GM12878 (cell line): ENCODE data around the gene TMEM132C. TPM values are rescaled to one million over a fixed set of nuclear protein-coding genes. Genes with fewer than 3 reads are reported as not detected.

Source experiments
- ATAC-seq: fragments of 200-7000 bp; cut with Tn5 transposase; 3 replicates; pipeline ENCODE4 v1.9.1; 2020; ENCODE audit warnings: mild to moderate bottlenecking, moderate library complexity
- BruUV-seq: library from RNA; stranded (reverse); fragments of 400-500 nt; replicated peaks from 2 replicates; lab custom pipeline; 2021; lab: Mats Ljungman, UMichigan
- CTCF ChIA-PET: fragments of 300-600 bp; sonication (Branson Sonifier 250); formaldehyde crosslinking; extraction: SDS; loops from one replicate; lab custom pipeline; 2021; ENCODE audit warnings: inconsistent platforms; lab: Yijun Ruan, JAX
- POLR2A ChIA-PET: fragments of 350-600 bp; formaldehyde crosslinking; extraction: SDS; loops from one replicate; lab custom pipeline; 2021; ENCODE audit warnings: inconsistent platforms; lab: Charles Lee
- RAD21 ChIA-PET: fragments of 300-600 bp; sonication (Branson Sonifier 250); formaldehyde crosslinking; loops from one replicate; lab custom pipeline; 2023; ENCODE audit warnings: antibody characterized with exemption; ENCODE audit not compliant: unreplicated experiment; lab: Charles Lee
- SMC1A ChIA-PET: fragments of 300-600 bp; sonication (Branson Sonifier 250); formaldehyde crosslinking; loops from one replicate; lab custom pipeline; 2023; ENCODE audit not compliant: unreplicated experiment, uncharacterized antibody; lab: Charles Lee
- DNase-seq: peaks from one replicate; pipeline ENCODE4 v3.0.0-alpha.2; 2011; ENCODE audit warnings: low read depth, low spot score
- FAIRE-seq: peaks from 3 replicates; lab custom pipeline; 2011; peaks lifted over from hg19 to GRCh38; lab: Jason Lieb, UNC
- H2AFZ ChIP-seq: 2 replicates; pipeline ENCODE4 v1.6.0; 2011; ENCODE audit warnings: low read depth, low read length, control low read depth; ENCODE audit not compliant: control insufficient read depth
- H3K27ac ChIP-seq: 2 replicates; pipeline ENCODE4 v1.5.1; 2011; ENCODE audit warnings: control low read depth; ENCODE audit not compliant: control insufficient read depth, insufficient read depth
- H3K27me3 ChIP-seq, 2 experiments: replicated peaks in 1 of 2; 2 replicates each; pipeline versions ENCODE4 v1.6.0 to v1.6.1; 2011; ENCODE audit warnings: low read length in 1 of 2; ENCODE audit not compliant: control insufficient read depth in 2 of 2, insufficient read depth in 2 of 2
- H3K36me3 ChIP-seq, 2 experiments: 2 replicates each; pipeline ENCODE4 v1.5.1; 2011; ENCODE audit warnings: low read length in 1 of 2; ENCODE audit not compliant: control insufficient read depth in 2 of 2, insufficient read depth in 2 of 2
- H3K4me1 ChIP-seq: 2 replicates; pipeline ENCODE4 v1.6.1; 2011; ENCODE audit warnings: mild to moderate bottlenecking, low read length, moderate library complexity, mixed read lengths; ENCODE audit not compliant: control insufficient read depth, insufficient read depth
- H3K4me2 ChIP-seq: 2 replicates; pipeline ENCODE4 v1.6.0; 2011; ENCODE audit warnings: control low read depth; ENCODE audit not compliant: control insufficient read depth, insufficient read depth
- H3K4me3 ChIP-seq: fragments of 200-600 bp; sonication (generic); 2 replicates; pipeline ENCODE4 v1.5.1; 2016
- H3K79me2 ChIP-seq: 2 replicates; pipeline ENCODE4 v1.6.0; 2011; ENCODE audit warnings: low read length; ENCODE audit not compliant: control insufficient read depth, insufficient read depth
- H3K9ac ChIP-seq: 2 replicates; pipeline ENCODE4 v1.8.0; 2011; ENCODE audit warnings: low read length, control low read depth, mixed read lengths; ENCODE audit not compliant: control insufficient read depth, insufficient read depth
- H3K9me3 ChIP-seq: replicated peaks from 3 replicates; pipeline ENCODE4 v1.5.1; 2011; ENCODE audit warnings: mild to moderate bottlenecking, low read length; ENCODE audit not compliant: control insufficient read depth, insufficient read depth
- H4K20me1 ChIP-seq: 2 replicates; pipeline ENCODE4 v1.6.0; 2011; ENCODE audit not compliant: control insufficient read depth, insufficient read depth
- E2F4 ChIP-seq: IDR thresholded peaks from 2 replicates; pipeline ENCODE4 v1.6.1; 2012; ENCODE audit warnings: low read depth, low read length, improper control_type of control experiment
- IRF5 ChIP-seq: fragments of 450-650 bp; IDR thresholded peaks from 2 replicates; pipeline ENCODE4 v1.6.1; 2017; ENCODE audit warnings: borderline replicate concordance
- MYC ChIP-seq: IDR thresholded peaks from 2 replicates; pipeline ENCODE4 v1.6.1; 2011; ENCODE audit warnings: mild to moderate bottlenecking, low read length, moderate library complexity, inconsistent platforms; ENCODE audit not compliant: insufficient read depth, insufficient replicate concordance, insufficient read length, severe bottlenecking
- RELA ChIP-seq: fragments of 450-650 bp; IDR thresholded peaks from 2 replicates; pipeline ENCODE4 v1.8.0; 2014; ENCODE audit warnings: borderline replicate concordance; ENCODE audit not compliant: partially characterized antibody
- RFX5 ChIP-seq: IDR thresholded peaks from 2 replicates; pipeline ENCODE4 v1.6.1; 2011; ENCODE audit warnings: low read depth, low read length, improper control_type of control experiment
- ZNF24 ChIP-seq: fragments of 450-650 bp; IDR thresholded peaks from 2 replicates; pipeline ENCODE4 v1.6.1; 2017; ENCODE audit warnings: antibody characterized with exemption, mild to moderate bottlenecking
- WGBS: methylation state at CpG from one replicate; pipeline ENCODE4 v1.1.6; 2016; ENCODE audit warnings: low lambda C conversion rate; ENCODE audit not compliant: insufficient replicate concordance, insufficient coverage; ENCODE audit errors: missing lambda C conversion rate; 5-methylcytosine and 5-hydroxymethylcytosine counted together
- in situ Hi-C: fragments of 300-500 bp; cut with MboI; formaldehyde crosslinking; loops from 9 replicates; pipeline ENCODE4 v1.14.3; 2018; ENCODE audit warnings: mixed read lengths
- intact Hi-C: fragments of 100-400 bp; cut with micrococcal nuclease; formaldehyde crosslinking; loops from one replicate; pipeline ENCODE4 v1.14.2; 2022; ENCODE audit not compliant: unreplicated experiment
- polyA plus RNA-seq, 11 experiments: library from polyadenylated mRNA; depleted of rRNA in 4 of 11; unstranded in 6 of 11; stranded (reverse) in 5 of 11; fragments of >200 nt; fragmentation: Nextera tagmentation in 4 of 11; fragmentation: Illumina TruSeq in 1 of 11; extraction: Ambion mirVana in 4 of 11; extraction: Trizol in 1 of 11; gene quantifications; 1 replicate in 1 of 11; 2 replicates in 10 of 11; pipeline versions ENCODE4 v1.2.1 to v1.2.3, GENCODE V29; 2011 to 2016; ENCODE audit warnings: inconsistent platforms in 2 of 11, missing spikeins in 2 of 11, low read depth in 1 of 11
- total RNA-seq, 4 experiments: library from RNA; depleted of rRNA in 3 of 4; stranded (reverse); fragments of >200 nt in 3 of 4; fragmentation: Illumina TruSeq in 1 of 4; extraction: Trizol in 1 of 4; gene quantifications; 2 replicates each; pipeline versions ENCODE4 v1.2.1 to v1.2.3, GENCODE V29; 2013 to 2021
- TF ChIP-seq, protein P1 (sequence below): fragments of 450-650 bp; IDR thresholded peaks from 2 replicates; pipeline ENCODE4 v1.6.1; 2018; ENCODE audit warnings: borderline replicate concordance, mild to moderate bottlenecking; ENCODE audit not compliant: partially characterized antibody
- TF ChIP-seq, protein P2 (sequence below): IDR thresholded peaks from 2 replicates; pipeline ENCODE4 v1.6.1; 2012; ENCODE audit warnings: improper control_type of control experiment, low read depth, low read length; ENCODE audit not compliant: insufficient replicate concordance

Gene TMEM132C
- total and polyA plus RNA-seq, 10 of the 15 experiments (the other 5 are each of a cell fraction or from before 2014, with no cell fraction given): not detected

DNA sequence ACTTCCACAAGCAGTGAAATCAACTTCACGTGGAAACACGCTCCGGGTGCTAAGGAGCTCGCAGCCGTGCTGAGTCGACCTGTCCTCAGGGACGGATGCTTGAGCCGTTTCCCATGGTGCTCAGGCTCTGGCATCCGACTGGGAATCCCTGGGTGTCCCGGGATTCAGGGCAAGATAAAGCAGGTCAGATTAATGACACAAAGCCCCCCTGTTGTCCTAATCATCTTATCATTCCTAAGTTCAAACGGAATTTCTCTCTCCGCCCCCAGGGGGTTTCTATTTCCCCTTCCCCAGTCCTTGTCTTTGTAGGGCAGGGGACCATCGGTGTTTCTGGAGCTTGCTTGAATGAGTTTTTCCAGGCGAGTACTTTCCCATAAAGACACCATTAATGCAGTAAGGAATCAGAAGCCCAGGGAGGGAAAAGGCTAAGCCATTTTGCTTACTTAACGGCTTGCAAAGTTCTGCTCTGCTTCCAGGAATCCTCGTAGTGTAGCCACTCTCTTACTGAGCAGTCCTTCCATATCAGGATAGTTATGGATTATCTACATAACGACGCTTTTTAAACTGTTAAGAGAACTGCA is 116.5 kb downstream of the TMEM132C start (continued):
- TF ChIP-seq, protein P1, sequence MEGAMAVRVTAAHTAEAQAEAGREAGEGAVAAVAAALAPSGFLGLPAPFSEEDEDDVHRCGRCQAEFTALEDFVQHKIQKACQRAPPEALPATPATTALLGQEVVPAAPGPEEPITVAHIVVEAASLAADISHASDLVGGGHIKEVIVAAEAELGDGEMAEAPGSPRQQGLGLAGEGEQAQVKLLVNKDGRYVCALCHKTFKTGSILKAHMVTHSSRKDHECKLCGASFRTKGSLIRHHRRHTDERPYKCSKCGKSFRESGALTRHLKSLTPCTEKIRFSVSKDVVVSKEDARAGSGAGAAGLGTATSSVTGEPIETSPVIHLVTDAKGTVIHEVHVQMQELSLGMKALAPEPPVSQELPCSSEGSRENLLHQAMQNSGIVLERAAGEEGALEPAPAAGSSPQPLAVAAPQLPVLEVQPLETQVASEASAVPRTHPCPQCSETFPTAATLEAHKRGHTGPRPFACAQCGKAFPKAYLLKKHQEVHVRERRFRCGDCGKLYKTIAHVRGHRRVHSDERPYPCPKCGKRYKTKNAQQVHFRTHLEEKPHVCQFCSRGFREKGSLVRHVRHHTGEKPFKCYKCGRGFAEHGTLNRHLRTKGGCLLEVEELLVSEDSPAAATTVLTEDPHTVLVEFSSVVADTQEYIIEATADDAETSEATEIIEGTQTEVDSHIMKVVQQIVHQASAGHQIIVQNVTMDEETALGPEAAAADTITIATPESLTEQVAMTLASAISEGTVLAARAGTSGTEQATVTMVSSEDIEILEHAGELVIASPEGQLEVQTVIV: no peak
- TF ChIP-seq RELA: no peak
- no peak for TF ChIP-seq IRF5
- TF ChIP-seq RFX5: no peak
- TF ChIP-seq E2F4: no peak
- TF ChIP-seq ZNF24: no peak

DNA sequence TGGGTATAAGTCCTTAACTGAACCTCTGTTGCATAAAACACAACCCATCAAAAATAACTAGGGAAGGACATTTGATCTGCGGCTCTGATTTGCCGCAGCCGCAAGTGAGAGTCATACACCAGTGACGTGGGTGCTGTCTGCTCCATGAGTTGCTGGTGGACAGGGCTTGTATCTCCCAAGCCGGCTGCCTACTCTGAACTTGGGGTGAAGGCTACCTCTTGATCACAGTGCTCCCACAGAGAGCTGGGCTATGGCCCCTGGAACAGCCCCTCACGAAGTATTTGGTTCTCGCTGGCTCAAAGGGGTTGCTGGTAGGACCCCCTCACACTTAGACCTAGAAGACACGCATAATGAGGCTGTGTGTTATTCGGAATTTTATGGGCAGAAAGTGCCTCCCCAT is 118.8 kb downstream of the TMEM132C start:
- POLR2A ChIA-PET: no interaction called here
- SMC1A ChIA-PET: no interaction called here
- Histone ChIP-seq H3K27ac (no peak overlapping the region), H3K4me1 (no peaks in the 10 kb centered on the region), H3K4me2 (no peak overlapping the region), H3K27me3 (peaks cover 0 to 2% of the 10 kb centered on the region in 2 experiments; a peak in 2 of 4 replicates), H4K20me1 (no peaks in the 10 kb centered on the region), H3K9me3 (no peaks in the 10 kb centered on the region), H2AFZ (no peak overlapping the region), H3K79me2 (no peaks in the 10 kb centered on the region), H3K36me3 (no peaks in the 10 kb centered on the region), H3K4me3 (no peak overlapping the region), H3K9ac (no peak overlapping the region)
- DNase-seq: no peak
- in situ Hi-C loops (no loop called here), intact Hi-C loops (no loop called here)
- ATAC-seq: no peak
- FAIRE-seq: no peak
- no TSS peak for BruUV-seq
- WGBS: 34% methylated on average over 9 of the region's 9 CpGs
- RAD21 ChIA-PET: no interaction called here
- CTCF ChIA-PET: no interaction called here
- TF ChIP-seq, protein P2, sequence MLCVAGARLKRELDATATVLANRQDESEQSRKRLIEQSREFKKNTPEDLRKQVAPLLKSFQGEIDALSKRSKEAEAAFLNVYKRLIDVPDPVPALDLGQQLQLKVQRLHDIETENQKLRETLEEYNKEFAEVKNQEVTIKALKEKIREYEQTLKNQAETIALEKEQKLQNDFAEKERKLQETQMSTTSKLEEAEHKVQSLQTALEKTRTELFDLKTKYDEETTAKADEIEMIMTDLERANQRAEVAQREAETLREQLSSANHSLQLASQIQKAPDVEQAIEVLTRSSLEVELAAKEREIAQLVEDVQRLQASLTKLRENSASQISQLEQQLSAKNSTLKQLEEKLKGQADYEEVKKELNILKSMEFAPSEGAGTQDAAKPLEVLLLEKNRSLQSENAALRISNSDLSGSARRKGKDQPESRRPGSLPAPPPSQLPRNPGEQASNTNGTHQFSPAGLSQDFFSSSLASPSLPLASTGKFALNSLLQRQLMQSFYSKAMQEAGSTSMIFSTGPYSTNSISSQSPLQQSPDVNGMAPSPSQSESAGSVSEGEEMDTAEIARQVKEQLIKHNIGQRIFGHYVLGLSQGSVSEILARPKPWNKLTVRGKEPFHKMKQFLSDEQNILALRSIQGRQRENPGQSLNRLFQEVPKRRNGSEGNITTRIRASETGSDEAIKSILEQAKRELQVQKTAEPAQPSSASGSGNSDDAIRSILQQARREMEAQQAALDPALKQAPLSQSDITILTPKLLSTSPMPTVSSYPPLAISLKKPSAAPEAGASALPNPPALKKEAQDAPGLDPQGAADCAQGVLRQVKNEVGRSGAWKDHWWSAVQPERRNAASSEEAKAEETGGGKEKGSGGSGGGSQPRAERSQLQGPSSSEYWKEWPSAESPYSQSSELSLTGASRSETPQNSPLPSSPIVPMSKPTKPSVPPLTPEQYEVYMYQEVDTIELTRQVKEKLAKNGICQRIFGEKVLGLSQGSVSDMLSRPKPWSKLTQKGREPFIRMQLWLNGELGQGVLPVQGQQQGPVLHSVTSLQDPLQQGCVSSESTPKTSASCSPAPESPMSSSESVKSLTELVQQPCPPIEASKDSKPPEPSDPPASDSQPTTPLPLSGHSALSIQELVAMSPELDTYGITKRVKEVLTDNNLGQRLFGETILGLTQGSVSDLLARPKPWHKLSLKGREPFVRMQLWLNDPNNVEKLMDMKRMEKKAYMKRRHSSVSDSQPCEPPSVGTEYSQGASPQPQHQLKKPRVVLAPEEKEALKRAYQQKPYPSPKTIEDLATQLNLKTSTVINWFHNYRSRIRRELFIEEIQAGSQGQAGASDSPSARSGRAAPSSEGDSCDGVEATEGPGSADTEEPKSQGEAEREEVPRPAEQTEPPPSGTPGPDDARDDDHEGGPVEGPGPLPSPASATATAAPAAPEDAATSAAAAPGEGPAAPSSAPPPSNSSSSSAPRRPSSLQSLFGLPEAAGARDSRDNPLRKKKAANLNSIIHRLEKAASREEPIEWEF: no peak
- TF ChIP-seq MYC: no peak
